ENCODE data around the gene IGFBP7. TPM values are rescaled to one million over a fixed set of nuclear protein-coding genes. Genes with fewer than 3 reads are reported as not detected.

The IGFBP7 gene
- total and polyA plus RNA-seq, 8 donors, result 49.4 to 324 (median 152) TPM

GRCh38 chr4:57095956-57096355 is 14.2 kb downstream of the IGFBP7 start:
- no peak for FAIRE-seq
- intact Hi-C loops (cut with DNase I), result no loop called here
- ATAC-seq, result no peak
- no peaks in the 10 kb centered on the region for H3K27me3 ChIP-seq
- no peak for DNase-seq
- peaks cover 0 to 5% (median 3%) of the 10 kb centered on the region in 3 donors for H3K4me1 ChIP-seq
- H3K27ac ChIP-seq, result no peak overlapping the region
- H3K9me3 ChIP-seq, result no peaks in the 10 kb centered on the region
- no peaks in the 10 kb centered on the region for H3K36me3 ChIP-seq
- 37 to 43% methylated on average over 5 of the region's 5 CpGs for WGBS, 2 donors
- H3K4me3 ChIP-seq, result no peak overlapping the region
- TF ChIP-seq CTCF (IDR thresholded peaks at IDR 0.05), result no peak

- peaks cover 0 to 5% (median 3%) of the 10 kb centered on the region in 3 donors for H3K4me1 ChIP-seq
- FAIRE-seq (no peak), DNase-seq (no peak), ATAC-seq (no peak)
- H3K27me3 ChIP-seq, result no peaks in the 10 kb centered on the region
- 62 to 81% methylated on average over 2 of the region's 2 CpGs for WGBS, 2 donors
- H3K4me3 ChIP-seq, result no peak overlapping the region
- H3K36me3 ChIP-seq, result no peaks in the 10 kb centered on the region
- no peaks in the 10 kb centered on the region for H3K9me3 ChIP-seq
- intact Hi-C loops (cut with DNase I), result no loop called here
- no peak overlapping the region for H3K27ac ChIP-seq
- no peak for TF ChIP-seq CTCF (IDR thresholded peaks at IDR 0.05)
Measured at GRCh38 chr4:57095245-57095644, 14.9 kb downstream of the IGFBP7 start.

- peaks cover 0 to 5% (median 3%) of the 10 kb centered on the region in 3 donors for H3K4me1 ChIP-seq
- 50 to 57% methylated on average over 3 of the region's 3 CpGs for WGBS, 2 donors
Measured at GRCh38 chr4:57094832-57095223, 15.4 kb downstream of the IGFBP7 start.

GRCh38 chr4:57093845-57094831 is 16.0 kb downstream of the IGFBP7 start:
- H3K36me3 ChIP-seq, result no peaks in the 10 kb centered on the region
- H3K4me1 ChIP-seq, result peaks cover 0 to 5% (median 3%) of the 10 kb centered on the region in 3 donors
- H3K27me3 ChIP-seq, result no peaks in the 10 kb centered on the region
- WGBS, 2 donors, result 63 to 79% methylated on average over 6 of the region's 6 CpGs
- ATAC-seq (peak in 2 of 4 donors; percentile 21 to 48), DNase-seq (no peak), FAIRE-seq (no peak)
- H3K4me3 ChIP-seq, result no peak overlapping the region
- no peak overlapping the region for H3K27ac ChIP-seq
- no peaks in the 10 kb centered on the region for H3K9me3 ChIP-seq
- intact Hi-C loops (cut with DNase I), result no loop called here
- TF ChIP-seq CTCF (IDR thresholded peaks at IDR 0.05), result no peak

More at GRCh38 chr4:57094832-57095223, 15.4 kb downstream of the IGFBP7 start:
- FAIRE-seq (no peak), ATAC-seq (no peak), DNase-seq (no peak)
- no peaks in the 10 kb centered on the region for H3K9me3 ChIP-seq
- H3K4me3 ChIP-seq, result no peak overlapping the region
- H3K27ac ChIP-seq, result no peak overlapping the region
- TF ChIP-seq CTCF (IDR thresholded peaks at IDR 0.05), result no peak
- no peaks in the 10 kb centered on the region for H3K36me3 ChIP-seq
- no peaks in the 10 kb centered on the region for H3K27me3 ChIP-seq
- intact Hi-C loops (cut with DNase I), result no loop called here

Data from pancreas (tissue), 10 donors.